ENCODE results near the gene IWS1. TPM values are rescaled to one million over a fixed set of nuclear protein-coding genes. Genes with fewer than 3 reads are reported as not detected.

IWS1 gene
- total RNA-seq, 2 experiments from 2014 or later, result 24.9 to 26.0 TPM

DNA sequence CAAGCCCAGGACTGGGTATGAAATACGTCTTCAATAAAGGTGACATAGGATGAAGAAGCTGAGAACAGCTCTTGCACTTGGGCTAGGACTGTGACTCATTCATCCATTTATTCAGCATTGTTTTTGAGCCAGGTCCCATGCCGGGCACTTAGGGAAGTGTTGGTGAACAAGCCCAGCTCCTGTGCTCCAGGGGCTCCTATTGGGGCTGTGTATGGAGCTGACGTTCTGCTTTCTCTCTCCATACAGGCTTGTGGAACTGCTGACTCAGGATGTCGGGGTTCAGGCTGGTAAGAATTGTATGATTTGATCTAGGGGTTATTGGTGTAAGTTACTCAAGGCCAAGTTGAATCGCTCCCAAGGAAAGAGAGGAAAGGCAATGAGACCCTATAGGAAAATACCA lies 33.2 kb upstream of the IWS1 start:
- H3K27ac Mint-ChIP-seq, result no peak overlapping the region
- CTCF ChIA-PET, result no interaction called here
- H3K27me3 ChIP-seq (ENCODE audit: control insufficient read depth in 1 of 2, insufficient read depth in 2 of 2, low read length in 2 of 2), result peaks cover 5 to 6% of the 10 kb centered on the region in 2 experiments
- H3K27me3 Mint-ChIP-seq, result peaks cover 20% of the 10 kb centered on the region
- H3K4me3 Mint-ChIP-seq, result no peak overlapping the region
- peaks cover 3% of the 10 kb centered on the region for H3K4me1 ChIP-seq (ENCODE audit: insufficient read depth, low read length)
- intact Hi-C loops (cut with DNase I, micrococcal nuclease), result no loop called here
- no peak for ATAC-seq (ENCODE audit: poor library complexity)
- DNase-seq, result no peak
- no peaks in the 10 kb centered on the region for H3K36me3 Mint-ChIP-seq (ENCODE audit: low read depth)
- TF ChIP-seq, protein P1, sequence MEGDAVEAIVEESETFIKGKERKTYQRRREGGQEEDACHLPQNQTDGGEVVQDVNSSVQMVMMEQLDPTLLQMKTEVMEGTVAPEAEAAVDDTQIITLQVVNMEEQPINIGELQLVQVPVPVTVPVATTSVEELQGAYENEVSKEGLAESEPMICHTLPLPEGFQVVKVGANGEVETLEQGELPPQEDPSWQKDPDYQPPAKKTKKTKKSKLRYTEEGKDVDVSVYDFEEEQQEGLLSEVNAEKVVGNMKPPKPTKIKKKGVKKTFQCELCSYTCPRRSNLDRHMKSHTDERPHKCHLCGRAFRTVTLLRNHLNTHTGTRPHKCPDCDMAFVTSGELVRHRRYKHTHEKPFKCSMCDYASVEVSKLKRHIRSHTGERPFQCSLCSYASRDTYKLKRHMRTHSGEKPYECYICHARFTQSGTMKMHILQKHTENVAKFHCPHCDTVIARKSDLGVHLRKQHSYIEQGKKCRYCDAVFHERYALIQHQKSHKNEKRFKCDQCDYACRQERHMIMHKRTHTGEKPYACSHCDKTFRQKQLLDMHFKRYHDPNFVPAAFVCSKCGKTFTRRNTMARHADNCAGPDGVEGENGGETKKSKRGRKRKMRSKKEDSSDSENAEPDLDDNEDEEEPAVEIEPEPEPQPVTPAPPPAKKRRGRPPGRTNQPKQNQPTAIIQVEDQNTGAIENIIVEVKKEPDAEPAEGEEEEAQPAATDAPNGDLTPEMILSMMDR (IDR thresholded peaks at IDR 0.05), result no peak
- POLR2A ChIA-PET, result no interaction called here
- no peak overlapping the region for H3K4me3 ChIP-seq (ENCODE audit: low read length)
- peaks cover 3 to 15% of the 10 kb centered on the region in 2 experiments for H3K9me3 ChIP-seq (ENCODE audit: control insufficient read depth in 1 of 2, insufficient read depth in 1 of 2, low read length in 2 of 2)
- H3K27ac ChIP-seq (ENCODE audit: low read depth in 1 of 2, low read length in 2 of 2), result no peak overlapping the region
- H3K4me1 Mint-ChIP-seq (ENCODE audit: low read depth), result peaks cover 4% of the 10 kb centered on the region
- H3K36me3 ChIP-seq (ENCODE audit: insufficient read depth, low read length), result no peaks in the 10 kb centered on the region
- peaks cover 8% of the 10 kb centered on the region for H3K9me3 Mint-ChIP-seq

DNA sequence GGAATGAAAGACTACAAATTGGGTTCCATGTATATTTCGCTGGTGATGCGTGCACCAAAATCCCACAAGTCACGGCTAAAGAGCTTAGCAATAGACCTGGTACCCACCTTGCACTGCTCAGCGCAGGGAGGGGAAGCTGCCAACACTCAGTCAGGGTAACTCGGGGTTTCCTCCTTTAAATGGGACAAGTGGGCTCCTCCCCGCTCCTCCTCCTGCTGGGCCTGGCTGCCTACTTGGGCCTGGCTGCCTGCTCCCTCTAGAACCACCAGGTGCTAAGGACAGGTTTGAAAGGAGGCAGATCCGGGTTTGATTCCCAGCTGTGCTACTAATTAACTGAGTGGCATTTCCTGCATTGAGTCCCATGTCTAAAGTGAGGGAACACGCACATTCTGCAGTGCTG lies 32.6 kb upstream of the IWS1 start:
- TF ChIP-seq, protein P1 (IDR thresholded peaks at IDR 0.05), result no peak
- peaks cover 3% of the 10 kb centered on the region for H3K4me1 Mint-ChIP-seq (ENCODE audit: low read depth)
- H3K27ac Mint-ChIP-seq, result no peak overlapping the region
- no peak overlapping the region for H3K27ac ChIP-seq (ENCODE audit: low read depth in 1 of 2, low read length in 2 of 2)
- ChIA-PET CTCF (no interaction called here), POLR2A (no interaction called here)
- no peaks in the 10 kb centered on the region for H3K36me3 Mint-ChIP-seq (ENCODE audit: low read depth)
- peaks cover 2% of the 10 kb centered on the region for H3K4me1 ChIP-seq (ENCODE audit: insufficient read depth, low read length)
- peaks cover 5 to 6% of the 10 kb centered on the region in 2 experiments for H3K27me3 ChIP-seq (ENCODE audit: control insufficient read depth in 1 of 2, insufficient read depth in 2 of 2, low read length in 2 of 2)
- H3K4me3 ChIP-seq (ENCODE audit: low read length), result no peak overlapping the region
- intact Hi-C loops (cut with DNase I, micrococcal nuclease), result no loop called here
- H3K9me3 Mint-ChIP-seq, result peaks cover 8% of the 10 kb centered on the region
- H3K27me3 Mint-ChIP-seq, result peaks cover 20% of the 10 kb centered on the region
- ATAC-seq (ENCODE audit: poor library complexity), result no peak
- peaks cover 3 to 15% of the 10 kb centered on the region in 2 experiments for H3K9me3 ChIP-seq (ENCODE audit: control insufficient read depth in 1 of 2, insufficient read depth in 1 of 2, low read length in 2 of 2)
- no peak for DNase-seq
- no peaks in the 10 kb centered on the region for H3K36me3 ChIP-seq (ENCODE audit: insufficient read depth, low read length)
- no peak overlapping the region for H3K4me3 Mint-ChIP-seq

DNA sequence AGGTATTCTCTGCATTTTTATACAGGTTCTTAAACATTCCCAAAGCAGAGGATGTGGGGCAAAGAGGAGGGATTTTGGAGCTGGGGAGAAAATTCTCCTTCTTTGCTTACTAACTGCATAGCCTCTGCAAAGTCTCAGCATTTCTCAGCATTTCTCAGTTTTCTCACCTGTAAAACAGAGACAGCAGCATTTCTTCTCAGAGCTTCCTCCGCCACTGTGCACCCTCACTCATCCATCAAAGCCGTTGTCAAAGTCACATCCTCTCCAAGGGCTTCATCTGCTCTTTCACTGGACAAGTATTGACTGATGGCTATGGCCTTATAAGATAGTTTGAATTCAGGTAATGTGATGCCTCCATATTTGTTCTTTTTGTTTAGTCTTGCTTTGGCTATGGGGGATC lies 26.6 kb upstream of the IWS1 start:
- H3K4me3 ChIP-seq (ENCODE audit: low read length), result no peak overlapping the region
- POLR2A ChIA-PET, result interaction anchor here (0.6 kb wide), 1 partner anchor 538 kb away, joined by 4 read pairs; the partner anchor contains the start of gene UGGT1
- TF ChIP-seq, protein P1 (IDR thresholded peaks at IDR 0.05), result no peak
- Mint-ChIP-seq H3K4me3 (no peak overlapping the region), H3K27ac (no peak overlapping the region), H3K4me1 (ENCODE audit: low read depth) (no peaks in the 10 kb centered on the region), H3K27me3 (peaks cover 18% of the 10 kb centered on the region), H3K36me3 (ENCODE audit: low read depth) (no peaks in the 10 kb centered on the region), H3K9me3 (peaks cover 8% of the 10 kb centered on the region)
- CTCF ChIA-PET, result no interaction called here
- intact Hi-C loops (cut with DNase I, micrococcal nuclease), result no loop called here
- ATAC-seq (ENCODE audit: poor library complexity) (no peak), DNase-seq (no peak)
- no peaks in the 10 kb centered on the region for H3K4me1 ChIP-seq (ENCODE audit: insufficient read depth, low read length)
- H3K36me3 ChIP-seq (ENCODE audit: insufficient read depth, low read length), result no peaks in the 10 kb centered on the region
- peaks cover 0 to 15% of the 10 kb centered on the region in 2 experiments for H3K9me3 ChIP-seq (ENCODE audit: control insufficient read depth in 1 of 2, insufficient read depth in 1 of 2, low read length in 2 of 2)
- no peak overlapping the region for H3K27ac ChIP-seq (ENCODE audit: low read depth in 1 of 2, low read length in 2 of 2)
- no peaks in the 10 kb centered on the region for H3K27me3 ChIP-seq (ENCODE audit: control insufficient read depth in 1 of 2, insufficient read depth in 2 of 2, low read length in 2 of 2)

Measured in CD4-positive, alpha-beta T cell (primary cell).